ENCODE results near the gene MYEOV.

MYEOV gene

GRCh38 chr11:69288883-69289242, 5.1 kb upstream of the MYEOV start:
- no peak for DNase-seq

- no peak for DNase-seq
Measured at GRCh38 chr11:69290806-69291205, 3.1 kb upstream of the MYEOV start.

GRCh38 chr11:69291459-69292110, 2.4 kb upstream of the MYEOV start:
- DNase-seq = no peak

- DNase-seq = peak; percentile 53
Measured at GRCh38 chr11:69292221-69292648, 1.7 kb upstream of the MYEOV start.

- no peak for DNase-seq
Measured at GRCh38 chr11:69293087-69293486, 868 bp upstream of the MYEOV start.

GRCh38 chr11:69294571-69295078, 670 bp downstream of the MYEOV start:
- DNase-seq = no peak

- no peak for DNase-seq
Measured at GRCh38 chr11:69295079-69295994, 1.4 kb downstream of the MYEOV start.

GRCh38 chr11:69295995-69296889, 2.3 kb downstream of the MYEOV start:
- peak; percentile 6 for DNase-seq

GRCh38 chr11:69296890-69297786, 3.2 kb downstream of the MYEOV start:
- DNase-seq = peak; percentile 82

- DNase-seq = peak; percentile 44
Measured at GRCh38 chr11:69297787-69298266, 3.9 kb downstream of the MYEOV start.

GRCh38 chr11:69298267-69299022, 4.5 kb downstream of the MYEOV start:
- peak; percentile 48 for DNase-seq

- DNase-seq = no peak
Measured at GRCh38 chr11:69299023-69299461, 5.1 kb downstream of the MYEOV start.

- DNase-seq = no peak
Measured at GRCh38 chr11:69299572-69299971, 5.6 kb downstream of the MYEOV start.

GRCh38 chr11:69300120-69301060, 6.4 kb downstream of the MYEOV start:
- no peak for DNase-seq

- DNase-seq = no peak
Measured at GRCh38 chr11:69301081-69301454, 7.1 kb downstream of the MYEOV start.

- no peak for DNase-seq
Measured at GRCh38 chr11:69301455-69302401, 7.8 kb downstream of the MYEOV start.

- DNase-seq = no peak
Measured at GRCh38 chr11:69302447-69303020, 8.6 kb downstream of the MYEOV start.

- no peak for DNase-seq
Measured at GRCh38 chr11:69303427-69303826, 9.5 kb downstream of the MYEOV start.
